ENCODE results near the gene EDAR.
A peak's percentile ranks its signal among the peaks of the same experiment; 100 is the strongest.

EDAR gene

DNA sequence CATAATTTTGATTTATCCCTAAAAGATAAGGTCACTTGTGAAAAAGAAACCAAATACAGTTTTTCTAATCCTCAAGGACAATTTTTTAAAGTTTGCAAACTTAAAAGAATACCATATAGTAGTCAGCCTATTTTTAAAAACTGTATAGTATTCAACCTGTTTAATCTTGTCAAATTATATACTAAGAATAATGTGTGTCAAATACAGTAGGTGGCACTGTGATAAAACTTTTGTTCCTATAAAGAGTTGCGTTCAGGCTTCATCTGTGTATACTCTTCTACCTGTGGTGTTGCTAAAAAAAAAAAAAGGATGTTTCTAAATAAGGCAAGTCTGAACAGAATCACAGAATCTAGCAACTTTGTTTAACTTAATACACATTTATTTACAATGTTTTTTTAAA, 133.8 kb downstream of the EDAR start:
- peak; percentile 44 for TF ChIP-seq CTCF (IDR thresholded peaks at IDR 0.05)
- TF ChIP-seq ZFX (IDR thresholded peaks at IDR 0.05; ENCODE audit: borderline replicate concordance), result no peak

DNA sequence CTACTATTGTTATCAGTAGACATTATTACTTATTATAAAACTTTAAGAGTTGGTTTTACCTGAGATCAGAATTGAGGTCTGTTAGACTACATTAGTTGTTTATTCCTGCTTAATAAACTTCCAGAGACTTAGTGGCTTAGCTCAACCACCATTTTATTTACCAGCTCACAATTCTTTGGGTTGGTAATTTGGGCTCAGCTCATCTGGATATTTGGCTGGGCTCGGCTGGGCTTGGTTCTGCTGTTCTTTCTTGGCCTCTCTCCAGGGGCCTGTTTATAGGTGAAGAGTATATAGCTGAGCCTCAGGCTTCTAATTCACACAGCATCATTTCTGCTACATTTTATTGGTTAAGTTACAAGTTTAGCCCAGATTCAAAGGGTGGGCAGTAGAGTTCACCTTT, 134.5 kb downstream of the EDAR start:
- H3K27ac ChIP-seq, result no peak overlapping the region

More for the DNA sequence above, 133.8 kb downstream of the EDAR start:
- H3K27ac ChIP-seq, result no peak overlapping the region

DNA sequence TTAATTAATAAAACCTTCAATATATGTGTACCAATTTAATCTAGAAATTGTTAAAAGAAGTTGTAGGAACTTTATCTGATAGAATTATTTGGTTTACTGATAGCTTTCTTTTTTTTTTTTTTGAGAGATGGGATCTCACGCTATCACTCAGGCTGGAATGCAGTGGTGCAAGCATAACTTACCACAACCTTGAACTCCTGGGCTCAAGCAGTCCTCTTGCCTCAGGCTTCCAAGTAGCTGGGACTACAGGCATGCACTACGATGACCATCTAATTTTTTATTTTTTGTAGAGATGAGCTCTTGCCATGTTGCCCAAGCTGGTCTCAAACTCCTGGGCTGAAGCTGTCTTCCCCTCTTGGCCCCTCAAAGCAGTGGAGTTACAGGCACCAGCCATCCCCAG, 135.6 kb downstream of the EDAR start:
- H3K27ac ChIP-seq, result no peak overlapping the region
- no peak for TF ChIP-seq ZFX (IDR thresholded peaks at IDR 0.05; ENCODE audit: borderline replicate concordance)
- no peak for TF ChIP-seq CTCF (IDR thresholded peaks at IDR 0.05)

More for the DNA sequence above, 134.5 kb downstream of the EDAR start:
- TF ChIP-seq ZFX (IDR thresholded peaks at IDR 0.05; ENCODE audit: borderline replicate concordance) (no peak), CTCF (IDR thresholded peaks at IDR 0.05) (no peak)

DNA sequence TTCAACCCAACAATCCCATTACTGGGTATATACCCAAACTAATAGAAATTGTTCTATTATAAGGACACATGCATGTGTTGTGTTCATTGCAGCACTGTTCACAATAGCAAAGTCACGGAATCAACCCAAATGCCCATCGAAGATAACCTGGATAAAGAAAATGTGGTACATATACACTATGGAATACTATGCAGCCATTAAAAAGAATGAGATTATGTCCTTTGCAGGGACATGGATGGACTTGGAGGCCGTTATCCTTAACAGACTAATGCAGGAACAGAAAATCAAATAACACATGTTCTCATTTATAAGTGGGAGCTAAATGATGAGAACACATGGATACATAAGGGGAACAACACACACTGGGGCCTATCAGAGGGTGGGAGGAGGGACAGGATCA, 136.6 kb downstream of the EDAR start:
- H3K27ac ChIP-seq, result no peak overlapping the region
- no peak for TF ChIP-seq CTCF (IDR thresholded peaks at IDR 0.05)
- no peak for TF ChIP-seq ZFX (IDR thresholded peaks at IDR 0.05; ENCODE audit: borderline replicate concordance)

DNA sequence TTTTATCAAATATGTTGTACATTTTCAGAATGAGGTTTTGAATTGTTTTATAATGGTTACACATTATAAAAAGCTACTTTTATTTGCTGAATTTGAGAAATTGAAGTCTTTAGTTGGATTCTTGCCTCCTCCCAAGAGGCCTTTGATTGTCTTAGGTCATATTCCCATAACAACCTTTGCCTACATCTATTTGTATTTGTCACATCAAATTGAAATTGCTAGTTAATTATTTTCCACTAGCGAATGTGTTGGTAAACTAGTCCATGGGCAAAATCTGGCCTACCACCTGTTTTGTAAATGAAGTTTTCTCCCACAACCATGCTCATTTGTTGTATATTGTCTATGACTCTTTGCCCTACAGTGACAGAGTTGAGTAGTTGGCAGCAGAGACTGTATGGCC, 142.0 kb downstream of the EDAR start:
- no peak overlapping the region for H3K27ac ChIP-seq
- TF ChIP-seq ZFX (IDR thresholded peaks at IDR 0.05; ENCODE audit: borderline replicate concordance) (no peak), CTCF (IDR thresholded peaks at IDR 0.05) (no peak)

GRCh38 chr2:108845923-108846322, 143.1 kb downstream of the EDAR start:
- no peak overlapping the region for H3K27ac ChIP-seq
- TF ChIP-seq CTCF (IDR thresholded peaks at IDR 0.05) (no peak), ZFX (IDR thresholded peaks at IDR 0.05; ENCODE audit: borderline replicate concordance) (no peak)

All from 22Rv1 (cell line).